Neural cell (in vitro differentiated cells): ENCODE measurements around the gene RAB22A. TPM values are rescaled to one million over a fixed set of nuclear protein-coding genes. Genes with fewer than 3 reads are reported as not detected.

Experiments used
- H2AFZ ChIP-seq: fragments of 200-600, 300-800 bp; sonication (generic), shearing (Covaris generic); 2 replicates; pipeline ENCODE4 v1.6.0; 2014; ENCODE audit warnings: low read depth, mild to moderate bottlenecking, antibody characterized with exemption, low read length, moderate library complexity
- H3F3A ChIP-seq: fragments of 200-600 bp; shearing (Covaris generic); 2 replicates; pipeline ENCODE4 v1.6.1; 2016; ENCODE audit warnings: mild to moderate bottlenecking, moderate library complexity, mixed read lengths, antibody characterized with exemption, low read length; ENCODE audit not compliant: insufficient read depth, poor library complexity, severe bottlenecking
- H3K27ac ChIP-seq: fragments of 200-600, 300-800 bp; sonication (generic), shearing (Covaris generic); 2 replicates; pipeline ENCODE4 v1.5.1; 2014; ENCODE audit warnings: mild to moderate bottlenecking, low read length, moderate library complexity
- H3K27me3 ChIP-seq: fragments of 300-800, 200-600 bp; sonication (generic), shearing (Covaris generic); 2 replicates; pipeline ENCODE4 v1.6.0; 2014; ENCODE audit warnings: mild to moderate bottlenecking, low read depth, low read length, moderate library complexity; ENCODE audit not compliant: insufficient read depth
- H3K36me3 ChIP-seq: fragments of 300-800, 200-600 bp; sonication (generic), shearing (Covaris generic); 2 replicates; pipeline ENCODE4 v1.5.1; 2014; ENCODE audit warnings: mild to moderate bottlenecking, antibody characterized with exemption, low read length, moderate library complexity; ENCODE audit not compliant: insufficient read depth
- H3K4me2 ChIP-seq: fragments of 300-800, 200-600 bp; sonication (generic), shearing (Covaris generic); 2 replicates; pipeline ENCODE4 v1.6.0; 2014; ENCODE audit warnings: mild to moderate bottlenecking, low read length
- H3K4me3 ChIP-seq: fragments of 300-800, 200-600 bp; sonication (generic), shearing (Covaris generic); 2 replicates; pipeline ENCODE4 v1.5.1; 2014; ENCODE audit warnings: mild to moderate bottlenecking, low read length, moderate library complexity
- H3K79me2 ChIP-seq: fragments of 200-600 bp; shearing (Covaris generic); replicated peaks from 2 replicates; pipeline ENCODE4 v1.6.0; 2014; ENCODE audit warnings: mild to moderate bottlenecking, low read length, moderate library complexity; ENCODE audit not compliant: insufficient read depth
- H3K9ac ChIP-seq: fragments of 300-800, 200-600 bp; sonication (generic), shearing (Covaris generic); 2 replicates; pipeline ENCODE4 v1.6.1; 2016; ENCODE audit warnings: mild to moderate bottlenecking, low read length, mixed read lengths
- H3K9me2 ChIP-seq: fragments of 200-600 bp; shearing (Covaris generic); 2 replicates; pipeline ENCODE4 v1.6.1; 2016; ENCODE audit warnings: mild to moderate bottlenecking, low read length, mixed read lengths; ENCODE audit not compliant: insufficient read depth
- H3K9me3 ChIP-seq: fragments of 200-600, 300-800 bp; sonication (generic), shearing (Covaris generic); 2 replicates; pipeline ENCODE4 v1.6.1; 2016; ENCODE audit warnings: mild to moderate bottlenecking, mixed run types, low read length, moderate library complexity, mixed read lengths
- H4K20me1 ChIP-seq: fragments of 200-600 bp; shearing (Covaris generic); 2 replicates; pipeline ENCODE4 v1.6.1; 2016; ENCODE audit warnings: mild to moderate bottlenecking, mixed run types; ENCODE audit not compliant: insufficient read depth
- CTCF ChIP-seq: fragments of 450-650 bp; IDR thresholded peaks from 2 replicates; pipeline ENCODE4 v1.5.1; 2014; ENCODE audit warnings: antibody characterized with exemption, mild to moderate bottlenecking, moderate library complexity; ENCODE audit not compliant: poor library complexity, severe bottlenecking
- EP300 ChIP-seq: fragments of 450-650 bp; conservative IDR thresholded peaks from 2 replicates; pipeline ENCODE4 v1.6.1; 2014; ENCODE audit warnings: antibody characterized with exemption, mild to moderate bottlenecking, moderate library complexity; ENCODE audit not compliant: poor library complexity, severe bottlenecking
- EZH2 ChIP-seq: fragments of 200-600, 300-800 bp; shearing (Covaris generic), sonication (generic); IDR thresholded peaks from 2 replicates; pipeline ENCODE4 v1.6.1; 2014; ENCODE audit warnings: antibody characterized with exemption, low read length, borderline replicate concordance, mild to moderate bottlenecking; ENCODE audit not compliant: insufficient read depth, poor library complexity, severe bottlenecking
- MXI1 ChIP-seq: fragments of 450-650 bp; conservative IDR thresholded peaks from 2 replicates; pipeline ENCODE4 v1.6.1; 2014; ENCODE audit warnings: antibody characterized with exemption, mild to moderate bottlenecking; ENCODE audit not compliant: poor library complexity, severe bottlenecking
- POLR2AphosphoS5 ChIP-seq: IDR thresholded peaks from 2 replicates; pipeline ENCODE4 v1.6.1; 2012
- RAD21 ChIP-seq: fragments of 450-650 bp; conservative IDR thresholded peaks from 2 replicates; pipeline ENCODE4 v1.6.1; 2014; ENCODE audit warnings: antibody characterized with exemption, mild to moderate bottlenecking, moderate library complexity
- SMC3 ChIP-seq: fragments of 450-650 bp; conservative IDR thresholded peaks from 2 replicates; pipeline ENCODE4 v1.6.1; 2014; ENCODE audit warnings: antibody characterized with exemption, mild to moderate bottlenecking, moderate library complexity; ENCODE audit not compliant: poor library complexity
- TAF1 ChIP-seq: IDR thresholded peaks from 2 replicates; pipeline ENCODE4 v1.6.1; 2012; ENCODE audit warnings: low read depth
- polyA plus RNA-seq: library from polyadenylated mRNA; depleted of rRNA; stranded (reverse); fragments of >200 nt; gene quantifications from 2 replicates; pipeline ENCODE4 v1.2.3, GENCODE V29; 2014
- TF ChIP-seq, protein P1 (sequence below): IDR thresholded peaks from 2 replicates; pipeline ENCODE4 v1.6.1; 2012; ENCODE audit warnings: borderline replicate concordance

The RAB22A gene
- polyA plus RNA-seq, 1 donor from 2014 or later: 15.7 TPM

DNA sequence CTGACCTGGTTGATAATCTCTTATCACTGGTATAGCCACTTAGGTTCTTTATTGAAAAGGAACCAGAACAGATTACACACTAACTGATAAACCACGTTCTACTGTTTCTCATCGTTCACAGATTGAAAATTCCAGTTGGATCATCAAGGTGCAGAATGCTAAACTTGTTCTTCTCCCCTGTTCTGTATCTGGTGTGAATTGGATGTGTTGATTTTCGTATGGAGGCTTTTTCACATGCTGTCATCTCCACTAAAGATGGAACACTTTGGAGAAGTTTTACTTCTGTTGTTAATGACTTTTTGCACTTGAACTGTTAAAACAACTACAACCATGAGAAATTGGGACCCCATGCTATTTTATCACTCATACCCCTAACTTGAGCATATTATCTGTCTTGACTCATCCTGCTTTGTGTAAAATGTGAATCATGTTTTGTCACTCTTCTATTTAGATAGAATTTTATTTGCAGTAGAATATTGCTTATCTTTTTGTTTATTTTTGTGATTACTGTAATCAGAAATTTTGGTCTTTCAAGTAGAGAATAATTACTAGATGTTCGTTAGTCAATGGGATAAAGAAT is 97.0 kb downstream of the RAB22A start:
- H3F3A ChIP-seq: no peaks in the 10 kb centered on the region
- no peak for TF ChIP-seq CTCF
- no peak for TF ChIP-seq EP300
- no peak for TF ChIP-seq MXI1
- TF ChIP-seq SMC3: no peak
- no peak for TF ChIP-seq POLR2AphosphoS5
- no peak for TF ChIP-seq RAD21
- no peak for TF ChIP-seq TAF1
- TF ChIP-seq EZH2: no peak
- TF ChIP-seq, protein P1, sequence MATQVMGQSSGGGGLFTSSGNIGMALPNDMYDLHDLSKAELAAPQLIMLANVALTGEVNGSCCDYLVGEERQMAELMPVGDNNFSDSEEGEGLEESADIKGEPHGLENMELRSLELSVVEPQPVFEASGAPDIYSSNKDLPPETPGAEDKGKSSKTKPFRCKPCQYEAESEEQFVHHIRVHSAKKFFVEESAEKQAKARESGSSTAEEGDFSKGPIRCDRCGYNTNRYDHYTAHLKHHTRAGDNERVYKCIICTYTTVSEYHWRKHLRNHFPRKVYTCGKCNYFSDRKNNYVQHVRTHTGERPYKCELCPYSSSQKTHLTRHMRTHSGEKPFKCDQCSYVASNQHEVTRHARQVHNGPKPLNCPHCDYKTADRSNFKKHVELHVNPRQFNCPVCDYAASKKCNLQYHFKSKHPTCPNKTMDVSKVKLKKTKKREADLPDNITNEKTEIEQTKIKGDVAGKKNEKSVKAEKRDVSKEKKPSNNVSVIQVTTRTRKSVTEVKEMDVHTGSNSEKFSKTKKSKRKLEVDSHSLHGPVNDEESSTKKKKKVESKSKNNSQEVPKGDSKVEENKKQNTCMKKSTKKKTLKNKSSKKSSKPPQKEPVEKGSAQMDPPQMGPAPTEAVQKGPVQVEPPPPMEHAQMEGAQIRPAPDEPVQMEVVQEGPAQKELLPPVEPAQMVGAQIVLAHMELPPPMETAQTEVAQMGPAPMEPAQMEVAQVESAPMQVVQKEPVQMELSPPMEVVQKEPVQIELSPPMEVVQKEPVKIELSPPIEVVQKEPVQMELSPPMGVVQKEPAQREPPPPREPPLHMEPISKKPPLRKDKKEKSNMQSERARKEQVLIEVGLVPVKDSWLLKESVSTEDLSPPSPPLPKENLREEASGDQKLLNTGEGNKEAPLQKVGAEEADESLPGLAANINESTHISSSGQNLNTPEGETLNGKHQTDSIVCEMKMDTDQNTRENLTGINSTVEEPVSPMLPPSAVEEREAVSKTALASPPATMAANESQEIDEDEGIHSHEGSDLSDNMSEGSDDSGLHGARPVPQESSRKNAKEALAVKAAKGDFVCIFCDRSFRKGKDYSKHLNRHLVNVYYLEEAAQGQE: no peak
- no peak overlapping the region for H2AFZ ChIP-seq
- H3K9me3 ChIP-seq: no peaks in the 10 kb centered on the region
- H3K9ac ChIP-seq: no peak overlapping the region
- no peak overlapping the region for H3K27ac ChIP-seq
- H3K27me3 ChIP-seq: no peaks in the 10 kb centered on the region
- H3K4me2 ChIP-seq: no peak overlapping the region
- peaks cover 79% of the 10 kb centered on the region for H3K79me2 ChIP-seq
- no peak overlapping the region for H3K4me3 ChIP-seq
- H4K20me1 ChIP-seq: no peaks in the 10 kb centered on the region
- H3K9me2 ChIP-seq: no peaks in the 10 kb centered on the region
- no peaks in the 10 kb centered on the region for H3K36me3 ChIP-seq

GRCh38 chr20:58407201-58407873 is 97.8 kb downstream of the RAB22A start:
- H3K27ac ChIP-seq: no peak overlapping the region
- TF ChIP-seq, protein P1: no peak
- TF ChIP-seq SMC3: no peak
- no peak for TF ChIP-seq EP300
- H3K9ac ChIP-seq: no peak overlapping the region
- no peaks in the 10 kb centered on the region for H3K9me2 ChIP-seq
- no peaks in the 10 kb centered on the region for H3K9me3 ChIP-seq
- H3K4me2 ChIP-seq: no peak overlapping the region
- no peaks in the 10 kb centered on the region for H3F3A ChIP-seq
- H3K79me2 ChIP-seq: peaks cover 76% of the 10 kb centered on the region
- no peak overlapping the region for H3K4me3 ChIP-seq
- no peaks in the 10 kb centered on the region for H4K20me1 ChIP-seq
- H3K27me3 ChIP-seq: no peaks in the 10 kb centered on the region
- H3K36me3 ChIP-seq: no peaks in the 10 kb centered on the region
- H2AFZ ChIP-seq: no peak overlapping the region
